K562 (cell line): ENCODE results near the gene MARCKSL1. TPM values are rescaled to one million over a fixed set of nuclear protein-coding genes. Genes with fewer than 3 reads are reported as not detected.

ENCODE experiments used
- EHMT2 ChIP-seq: fragments of 450-650 bp; IDR thresholded peaks from 2 replicates; pipeline ENCODE4 v1.6.1; 2018; ENCODE audit warnings: antibody characterized with exemption
- EP400 ChIP-seq: fragments of 450-650 bp; IDR thresholded peaks from 2 replicates; pipeline ENCODE4 v1.6.1; 2017; ENCODE audit warnings: antibody characterized with exemption, mild to moderate bottlenecking, moderate library complexity
- FOXO4 ChIP-seq: fragments of 450-650 bp; formaldehyde crosslinking; IDR thresholded peaks from 2 replicates; pipeline ENCODE4 v1.4.0; 2020; ENCODE audit warnings: mild to moderate bottlenecking, moderate library complexity
- GTF3C2 ChIP-seq: IDR thresholded peaks from 3 replicates; pipeline ENCODE4 v1.6.1; 2011; ENCODE audit warnings: borderline replicate concordance, mild to moderate bottlenecking, moderate library complexity; ENCODE audit not compliant: insufficient read length; ENCODE audit errors: extremely low read depth
- HMG20A ChIP-seq: fragments of 450-650 bp; formaldehyde crosslinking; conservative IDR thresholded peaks from 2 replicates; pipeline ENCODE4 v1.4.0; 2020; ENCODE audit warnings: mild to moderate bottlenecking, mixed read lengths
- JUN ChIP-seq, 2 experiments: sonication (generic) in 1 of 2; formaldehyde crosslinking in 1 of 2; IDR thresholded peaks; 2 replicates each; pipeline versions ENCODE4 v1.6.1 to v1.8.0; 2012 to 2022; ENCODE audit warnings: borderline replicate concordance in 2 of 2, mild to moderate bottlenecking in 2 of 2, improper control_type of control experiment in 1 of 2, low read depth in 1 of 2, low read length in 1 of 2, missing genetic modification reagents in 1 of 2
- MBD2 ChIP-seq: sonication (generic); IDR thresholded peaks from 2 replicates; pipeline ENCODE4 v1.6.1; 2016; ENCODE audit warnings: low read depth, borderline replicate concordance
- MCM5 ChIP-seq: fragments of 450-650 bp; IDR thresholded peaks from 2 replicates; pipeline ENCODE4 v1.6.1; 2016; ENCODE audit warnings: low read depth
- NBN ChIP-seq: fragments of 450-650 bp; IDR thresholded peaks from 2 replicates; pipeline ENCODE4 v1.6.1; 2016; ENCODE audit warnings: low read depth, mild to moderate bottlenecking
- RAD51 ChIP-seq: fragments of 450-650 bp; IDR thresholded peaks from 2 replicates; pipeline ENCODE4 v1.7.1; 2016; ENCODE audit warnings: low read depth, mild to moderate bottlenecking, borderline replicate concordance
- SAP30 ChIP-seq: fragments of 200-600 bp; sonication (generic); IDR thresholded peaks from 2 replicates; pipeline ENCODE4 v1.6.1; 2012; ENCODE audit warnings: borderline replicate concordance, low read depth, mild to moderate bottlenecking, moderate library complexity, low read length, control low read depth, inconsistent platforms; ENCODE audit not compliant: insufficient read depth, poor library complexity, severe bottlenecking
- SRF ChIP-seq, 2 experiments: fragments of 250-450, 450-650 bp in 1 of 2; sonication (Bioruptor Pico) in 1 of 2; sonication (generic) in 1 of 2; formaldehyde crosslinking; IDR thresholded peaks; 2 replicates each; pipeline versions ENCODE4 v1.5.0 to v1.5.1; 2020 to 2022; ENCODE audit warnings: mild to moderate bottlenecking in 1 of 2, missing genetic modification reagents in 1 of 2
- SRSF3 ChIP-seq: fragments of 200-400 bp; formaldehyde crosslinking; IDR thresholded peaks from 2 replicates; pipeline ENCODE4 v1.6.1; 2016; ENCODE audit warnings: mild to moderate bottlenecking, low read length, moderate library complexity; ENCODE audit not compliant: insufficient read depth
- TEAD4 ChIP-seq, 2 experiments: sonication (generic) in 1 of 2; formaldehyde crosslinking in 1 of 2; IDR thresholded peaks; 2 replicates each; pipeline versions ENCODE4 v1.6.1 to v1.8.0; 2012 to 2022; ENCODE audit warnings: borderline replicate concordance in 1 of 2, inconsistent platforms in 1 of 2, low read length in 1 of 2, mild to moderate bottlenecking in 1 of 2, missing genetic modification reagents in 1 of 2
- ZKSCAN3 ChIP-seq: fragments of 250-450 bp; sonication (Bioruptor Pico); IDR thresholded peaks from 2 replicates; pipeline ENCODE4 v1.4.0; 2020
- ZNF212 ChIP-seq: fragments of 450-650 bp; formaldehyde crosslinking; IDR thresholded peaks from 2 replicates; pipeline ENCODE4 v1.4.0; 2020; ENCODE audit warnings: mild to moderate bottlenecking
- ZNF354B ChIP-seq: fragments of 250-450 bp; sonication (Bioruptor Pico); IDR thresholded peaks from 2 replicates; pipeline ENCODE4 v1.4.0; 2020
- polyA plus RNA-seq, 8 experiments: library from polyadenylated mRNA; depleted of rRNA in 4 of 8; stranded (reverse) in 5 of 8; unstranded in 3 of 8; fragments of >200 nt; fragmentation: Nextera tagmentation in 2 of 8; fragmentation: Illumina TruSeq in 1 of 8; extraction: Ambion mirVana in 2 of 8; extraction: Trizol in 1 of 8; gene quantifications; 2 replicates each; pipeline versions ENCODE4 v1.2.1 to v1.2.3, GENCODE V29; 2011 to 2014; ENCODE audit warnings: inconsistent platforms in 1 of 8, missing spikeins in 1 of 8
- total RNA-seq, 7 experiments: library from RNA; depleted of rRNA in 6 of 7; stranded (reverse); fragments of >200 nt in 6 of 7; fragmentation: Illumina TruSeq in 2 of 7; extraction: Trizol in 2 of 7; gene quantifications; 2 replicates each; pipeline versions ENCODE4 v1.2.1 to v1.2.3, GENCODE V29; 2011 to 2021; ENCODE audit warnings: low replicate concordance in 1 of 7
- TF ChIP-seq, protein P1 (sequence below): fragments of 450-650 bp; IDR thresholded peaks from 2 replicates; pipeline ENCODE4 v1.6.1; 2018; ENCODE audit warnings: mild to moderate bottlenecking, low read depth; ENCODE audit not compliant: partially characterized antibody
- TF ChIP-seq, protein P2 (sequence below): fragments of 450-650 bp; formaldehyde crosslinking; IDR thresholded peaks from 2 replicates; pipeline ENCODE4 v1.4.0; 2020; ENCODE audit warnings: mild to moderate bottlenecking, mixed read lengths

MARCKSL1 gene
- total and polyA plus RNA-seq, 9 of the 15 experiments (the other 6 are each of a cell fraction or from before 2014, with no cell fraction given), result 14.7 to 325 (median 155) TPM

DNA sequence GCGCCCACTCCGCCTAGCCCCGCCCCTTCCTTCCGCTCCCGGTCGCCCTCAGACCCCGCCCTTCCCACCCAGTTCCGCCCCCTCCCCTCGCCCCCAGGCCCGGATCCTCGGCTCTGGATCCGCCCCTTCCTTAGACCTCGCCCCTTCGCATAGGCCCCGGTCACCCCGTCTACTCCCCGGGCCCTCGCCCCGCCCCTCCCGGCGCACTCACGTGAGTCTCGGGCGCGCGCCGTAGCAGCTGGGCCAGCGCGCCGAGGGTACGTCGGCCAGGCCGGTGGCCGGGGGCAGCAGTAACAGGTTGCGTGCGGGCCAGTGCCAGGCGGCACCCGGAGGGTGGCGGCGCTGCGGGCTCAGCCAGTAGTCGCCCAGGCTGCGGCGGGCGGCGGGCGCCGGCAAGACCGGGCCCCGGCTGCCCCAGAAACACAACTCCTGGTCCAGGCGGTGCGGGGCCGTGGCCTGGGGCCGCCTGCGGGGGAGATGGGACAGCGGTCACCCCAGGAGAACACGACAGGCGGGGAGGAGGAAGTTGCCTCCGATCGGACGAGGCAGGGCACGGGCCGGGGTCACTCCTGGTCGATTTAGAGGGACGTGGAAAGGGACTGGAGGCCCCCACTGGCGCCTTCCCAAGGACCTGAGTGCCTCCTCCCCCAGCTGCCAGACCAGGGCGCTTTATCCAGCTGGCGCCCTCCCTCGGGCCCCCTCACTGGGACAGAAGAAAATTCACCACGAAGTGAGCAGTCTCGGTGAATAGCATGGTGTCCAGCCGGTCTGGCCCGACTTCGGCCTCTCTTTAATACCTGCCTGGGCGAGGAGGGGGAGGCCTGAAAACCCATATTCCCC, 15.6 kb upstream of the MARCKSL1 start (continued):
- TF ChIP-seq, protein P1, sequence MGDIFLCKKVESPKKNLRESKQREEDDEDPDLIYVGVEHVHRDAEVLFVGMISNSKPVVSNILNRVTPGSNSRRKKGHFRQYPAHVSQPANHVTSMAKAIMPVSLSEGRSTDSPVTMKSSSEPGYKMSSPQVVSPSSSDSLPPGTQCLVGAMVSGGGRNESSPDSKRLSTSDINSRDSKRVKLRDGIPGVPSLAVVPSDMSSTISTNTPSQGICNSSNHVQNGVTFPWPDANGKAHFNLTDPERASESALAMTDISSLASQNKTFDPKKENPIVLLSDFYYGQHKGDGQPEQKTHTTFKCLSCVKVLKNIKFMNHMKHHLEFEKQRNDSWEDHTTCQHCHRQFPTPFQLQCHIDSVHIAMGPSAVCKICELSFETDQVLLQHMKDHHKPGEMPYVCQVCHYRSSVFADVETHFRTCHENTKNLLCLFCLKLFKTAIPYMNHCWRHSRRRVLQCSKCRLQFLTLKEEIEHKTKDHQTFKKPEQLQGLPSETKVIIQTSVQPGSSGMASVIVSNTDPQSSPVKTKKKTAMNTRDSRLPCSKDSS, result no peak
- TF ChIP-seq MBD2 (no peak), TEAD4 (IDR thresholded peaks at IDR 0.05; ENCODE audit: low read length) (no peak), TEAD4 (CRISPR knock-in tag; IDR thresholded peaks at IDR 0.05; ENCODE audit: borderline replicate concordance) (no peak), ZKSCAN3 (no peak), FOXO4 (CRISPR knock-in tag) (no peak), SRSF3 (no peak), EHMT2 (no peak), GTF3C2 (no peak), RAD51 (no peak), MCM5 (no peak), SAP30 (peak; percentile 88), ZNF354B (CRISPR knock-in tag) (no peak), ZNF212 (CRISPR knock-in tag) (no peak), JUN (IDR thresholded peaks at IDR 0.05; ENCODE audit: borderline replicate concordance, low read depth, low read length) (no peak; the same call in 1 of the 2 replicates), JUN (CRISPR knock-in tag; IDR thresholded peaks at IDR 0.05; ENCODE audit: borderline replicate concordance) (no peak), EP400 (no peak), NBN (no peak), HMG20A (CRISPR knock-in tag) (no peak), SRF (CRISPR knock-in tag; IDR thresholded peaks at IDR 0.05) (no peak)
- TF ChIP-seq, protein P2, sequence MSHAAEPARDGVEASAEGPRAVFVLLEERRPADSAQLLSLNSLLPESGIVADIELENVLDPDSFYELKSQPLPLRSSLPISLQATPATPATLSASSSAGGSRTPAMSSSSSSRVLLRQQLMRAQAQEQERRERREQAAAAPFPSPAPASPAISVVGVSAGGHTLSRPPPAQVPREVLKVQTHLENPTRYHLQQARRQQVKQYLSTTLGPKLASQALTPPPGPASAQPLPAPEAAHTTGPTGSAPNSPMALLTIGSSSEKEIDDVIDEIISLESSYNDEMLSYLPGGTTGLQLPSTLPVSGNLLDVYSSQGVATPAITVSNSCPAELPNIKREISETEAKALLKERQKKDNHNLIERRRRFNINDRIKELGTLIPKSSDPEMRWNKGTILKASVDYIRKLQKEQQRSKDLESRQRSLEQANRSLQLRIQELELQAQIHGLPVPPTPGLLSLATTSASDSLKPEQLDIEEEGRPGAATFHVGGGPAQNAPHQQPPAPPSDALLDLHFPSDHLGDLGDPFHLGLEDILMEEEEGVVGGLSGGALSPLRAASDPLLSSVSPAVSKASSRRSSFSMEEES (CRISPR knock-in tag), result no peak
